Hepatocyte (in vitro differentiated cells): ENCODE measurements around the gene PACRG.

Experiments
- CTCF ChIP-seq: fragments of 200-600 bp; sonication (generic); IDR thresholded peaks from 2 replicates; pipeline ENCODE4 v1.5.1; 2016; ENCODE audit warnings: antibody characterized with exemption, mild to moderate bottlenecking; ENCODE audit not compliant: poor library complexity
- EZH2 ChIP-seq: fragments of 200-600 bp; sonication (generic); IDR thresholded peaks from 2 replicates; pipeline ENCODE4 v1.6.1; 2016; ENCODE audit warnings: antibody characterized with exemption, mild to moderate bottlenecking, borderline replicate concordance

- TF ChIP-seq EZH2 (no peak), CTCF (no peak)
These were observed 326.9 kb downstream of the PACRG start for GRCh38 chr6:163054641-163055040.
